ENCODE measurements around the gene USP37. TPM values are rescaled to one million over a fixed set of nuclear protein-coding genes. Genes with fewer than 3 reads are reported as not detected.

Gene USP37
- total and polyA plus RNA-seq, 8 donors, result 13.0 to 21.9 (median 19.3) TPM

GRCh38 chr2:218445602-218446001, 122.5 kb downstream of the USP37 start:
- H3K9me3 ChIP-seq, result no peaks in the 10 kb centered on the region
- no peak overlapping the region for H3K4me3 ChIP-seq
- H3K36me3 ChIP-seq, result peaks cover 0 to 39% of the 10 kb centered on the region in 2 donors
- intact Hi-C loops (cut with DNase I), result no loop called here
- no peaks in the 10 kb centered on the region for H3K4me1 ChIP-seq
- H3K27ac ChIP-seq, result no peak overlapping the region
- TF ChIP-seq CTCF (IDR thresholded peaks at IDR 0.05), result no peak
- DNase-seq (no peak), ATAC-seq (no peak)
- H3K27me3 ChIP-seq, result no peaks in the 10 kb centered on the region

GRCh38 chr2:218444692-218445357, 123.3 kb downstream of the USP37 start:
- no peak overlapping the region for H3K27ac ChIP-seq
- DNase-seq, result no peak
- no peaks in the 10 kb centered on the region for H3K27me3 ChIP-seq
- no peaks in the 10 kb centered on the region for H3K9me3 ChIP-seq
- no peak for ATAC-seq
- no peak overlapping the region for H3K4me3 ChIP-seq
- no peaks in the 10 kb centered on the region for H3K4me1 ChIP-seq
- intact Hi-C loops (cut with DNase I), result no loop called here
- peaks cover 0 to 37% of the 10 kb centered on the region in 2 donors for H3K36me3 ChIP-seq
- TF ChIP-seq CTCF (IDR thresholded peaks at IDR 0.05), result no peak

GRCh38 chr2:218438596-218438995, 129.6 kb downstream of the USP37 start:
- Histone ChIP-seq H3K9me3 (no peaks in the 10 kb centered on the region), H3K27ac (no peak overlapping the region), H3K27me3 (no peaks in the 10 kb centered on the region), H3K36me3 (no peaks in the 10 kb centered on the region), H3K4me3 (no peak overlapping the region), H3K4me1 (peaks cover 0 to 7% of the 10 kb centered on the region in 2 donors)
- no peak for ATAC-seq
- peak in 1 of 4 donors; percentile 9 for DNase-seq
- TF ChIP-seq CTCF (IDR thresholded peaks at IDR 0.05), result no peak
- intact Hi-C loops (cut with DNase I), result no loop called here

GRCh38 chr2:218437969-218438368, 130.2 kb downstream of the USP37 start:
- no peak overlapping the region for H3K27ac ChIP-seq
- H3K4me1 ChIP-seq, result peaks cover 0 to 7% of the 10 kb centered on the region in 2 donors
- H3K27me3 ChIP-seq, result no peaks in the 10 kb centered on the region
- no peaks in the 10 kb centered on the region for H3K36me3 ChIP-seq
- DNase-seq, result no peak
- ATAC-seq, result no peak
- no peak for TF ChIP-seq CTCF (IDR thresholded peaks at IDR 0.05)
- intact Hi-C loops (cut with DNase I), result no loop called here
- no peaks in the 10 kb centered on the region for H3K9me3 ChIP-seq
- no peak overlapping the region for H3K4me3 ChIP-seq

- H3K27me3 ChIP-seq, result no peaks in the 10 kb centered on the region
- H3K4me1 ChIP-seq, result peaks cover 0 to 7% of the 10 kb centered on the region in 2 donors
- no peak for TF ChIP-seq CTCF (IDR thresholded peaks at IDR 0.05)
- DNase-seq (no peak), ATAC-seq (no peak)
- H3K9me3 ChIP-seq, result no peaks in the 10 kb centered on the region
- intact Hi-C loops (cut with DNase I), result no loop called here
- no peak overlapping the region for H3K4me3 ChIP-seq
- H3K36me3 ChIP-seq, result no peaks in the 10 kb centered on the region
- no peak overlapping the region for H3K27ac ChIP-seq
Observed at GRCh38 chr2:218436992-218437391, 131.2 kb downstream of the USP37 start.

All from left lung (tissue), 10 donors.